A549 (cell line): Measurements from ENCODE around the gene MTHFD2L. TPM values are rescaled to one million over a fixed set of nuclear protein-coding genes. Genes with fewer than 3 reads are reported as not detected.

Experiments
- ATAC-seq, 2 experiments: fragments of 200-7000 bp in 1 of 2; fragments of >200 bp in 1 of 2; cut with Nextera tagmentation in 1 of 2; cut with Tn5 transposase in 1 of 2; 3 replicates each; pipeline versions ENCODE4 v1.8.0 to v1.9.1; 2018 to 2020; ENCODE audit warnings: mild to moderate bottlenecking in 1 of 2, moderate library complexity in 1 of 2
- CTCF ChIA-PET: fragments of 300-600 bp; sonication (Branson Sonifier 250); formaldehyde crosslinking; extraction: SDS; loops from one replicate; lab custom pipeline; 2021; ENCODE audit warnings: antibody characterized with exemption, inconsistent platforms; lab: Yijun Ruan, JAX
- POLR2A ChIA-PET: fragments of 350-600 bp; formaldehyde crosslinking; extraction: SDS; loops from one replicate; lab custom pipeline; 2021; ENCODE audit warnings: antibody characterized with exemption, inconsistent platforms; lab: Yijun Ruan, JAX
- DNase-seq, 2 experiments: peaks; one replicate each; pipeline versions ENCODE4 v3.0.0 to v3.0.0-alpha.2; 2011 to 2016; ENCODE audit warnings: low read depth in 1 of 2, low spot score in 1 of 2
- FAIRE-seq: peaks from 2 replicates; lab custom pipeline; 2011; peaks lifted over from hg19 to GRCh38; lab: Jason Lieb, UNC
- H3K27ac ChIP-seq, 2 experiments: fragments of >200 bp; sonication (Bioruptor Twin); formaldehyde crosslinking; 3 replicates each; pipeline ENCODE4 v1.5.1; 2016 to 2017
- H3K4me1 ChIP-seq: fragments of >200 bp; sonication (Bioruptor Twin); formaldehyde crosslinking; 3 replicates; pipeline ENCODE4 v1.6.1; 2016
- H3K4me2 ChIP-seq: fragments of >200 bp; sonication (Bioruptor Twin); formaldehyde crosslinking; 3 replicates; pipeline ENCODE4 v1.6.1; 2016
- H3K4me3 ChIP-seq: fragments of >200 bp; sonication (Bioruptor Twin); formaldehyde crosslinking; 3 replicates; pipeline ENCODE4 v1.5.1; 2016
- H3K9me3 ChIP-seq: fragments of >200 bp; sonication (Bioruptor Twin); formaldehyde crosslinking; 3 replicates; pipeline ENCODE4 v1.6.1; 2016
- CBX2 ChIP-seq: fragments of 200-600 bp; sonication (generic); IDR thresholded peaks from 2 replicates; pipeline ENCODE4 v1.6.1; 2016; ENCODE audit warnings: low read depth, mild to moderate bottlenecking, borderline replicate concordance
- CBX8 ChIP-seq: fragments of 200-600 bp; sonication (generic); IDR thresholded peaks from 2 replicates; pipeline ENCODE4 v1.6.1; 2016
- CHD4 ChIP-seq: fragments of 200-600 bp; sonication (generic); IDR thresholded peaks from 2 replicates; pipeline ENCODE4 v1.6.1; 2016; ENCODE audit warnings: antibody characterized with exemption, mild to moderate bottlenecking, borderline replicate concordance
- ELK1 ChIP-seq: fragments of 150-350 bp; IDR thresholded peaks from 2 replicates; pipeline ENCODE4 v1.6.1; 2014; ENCODE audit warnings: low read depth, mild to moderate bottlenecking, low read length
- EP300 ChIP-seq, 2 experiments: fragments of >200 bp; sonication (Bioruptor Twin); formaldehyde crosslinking; IDR thresholded peaks; 2 replicates in 1 of 2; 3 replicates in 1 of 2; pipeline ENCODE4 v1.6.1; 2016 to 2017
- ESRRA ChIP-seq: fragments of 150-350 bp; IDR thresholded peaks from 2 replicates; pipeline ENCODE4 v1.6.1; 2014; ENCODE audit warnings: mild to moderate bottlenecking, low read length, borderline replicate concordance
- FOSL2 ChIP-seq, 2 experiments: fragments of 450-650 bp in 1 of 2; fragments of >200 bp in 1 of 2; sonication (Bioruptor Twin) in 1 of 2; formaldehyde crosslinking; IDR thresholded peaks; 2 replicates each; pipeline versions ENCODE4 v1.5.0 to v1.6.1; 2016 to 2020; ENCODE audit warnings: mild to moderate bottlenecking in 1 of 2, moderate library complexity in 1 of 2
- FOXS1 ChIP-seq: fragments of 250-450 bp; sonication (Bioruptor Pico); IDR thresholded peaks from 2 replicates; pipeline ENCODE4 v1.5.0; 2020; ENCODE audit warnings: mild to moderate bottlenecking, moderate library complexity
- GATA3 ChIP-seq: IDR thresholded peaks from 2 replicates; pipeline ENCODE4 v1.6.1; 2012; ENCODE audit warnings: borderline replicate concordance
- HDAC2 ChIP-seq: fragments of 200-600 bp; sonication (generic); IDR thresholded peaks from 2 replicates; pipeline ENCODE4 v1.6.1; 2016
- HEYL ChIP-seq: fragments of 250-450 bp; sonication (Bioruptor Pico); IDR thresholded peaks from 2 replicates; pipeline ENCODE4 v1.8.0; 2021; ENCODE audit warnings: mild to moderate bottlenecking, moderate library complexity
- HOXB13 ChIP-seq: fragments of 250-450 bp; sonication (Bioruptor Pico); IDR thresholded peaks from 2 replicates; pipeline ENCODE4 v1.5.0; 2020; ENCODE audit warnings: low read depth, mild to moderate bottlenecking, moderate library complexity
- JUN ChIP-seq, 2 experiments: fragments of >200 bp; sonication (Bioruptor Twin); formaldehyde crosslinking; IDR thresholded peaks; 2 replicates in 1 of 2; 3 replicates in 1 of 2; pipeline ENCODE4 v1.6.1; 2016 to 2017
- JUNB ChIP-seq: fragments of >200 bp; sonication (Bioruptor Twin); formaldehyde crosslinking; IDR thresholded peaks from 2 replicates; pipeline ENCODE4 v1.6.1; 2016
- KDM1A ChIP-seq: fragments of 200-600 bp; sonication (generic); IDR thresholded peaks from 2 replicates; pipeline ENCODE4 v1.6.1; 2016; ENCODE audit warnings: low read depth, mild to moderate bottlenecking
- KDM5A ChIP-seq: fragments of 200-600 bp; sonication (generic); IDR thresholded peaks from 2 replicates; pipeline ENCODE4 v1.6.1; 2016; ENCODE audit warnings: antibody characterized with exemption, mild to moderate bottlenecking
- MAFK ChIP-seq: fragments of 450-650 bp; IDR thresholded peaks from 2 replicates; pipeline ENCODE4 v1.6.1; 2014; ENCODE audit not compliant: partially characterized antibody
- MAZ ChIP-seq: fragments of 150-350 bp; IDR thresholded peaks from 2 replicates; pipeline ENCODE4 v1.6.1; 2014; ENCODE audit warnings: antibody characterized with exemption, low read depth, low read length, borderline replicate concordance
- MYC ChIP-seq: IDR thresholded peaks from 2 replicates; pipeline ENCODE4 v1.6.1; 2012; ENCODE audit warnings: mild to moderate bottlenecking, inconsistent platforms, low read length, improper control_type of control experiment, borderline replicate concordance
- NPAS2 ChIP-seq: fragments of 250-450 bp; sonication (Bioruptor Pico); IDR thresholded peaks from 2 replicates; pipeline ENCODE4 v1.8.0; 2022; ENCODE audit warnings: mild to moderate bottlenecking, moderate library complexity, borderline replicate concordance
- PBX3 ChIP-seq: IDR thresholded peaks from 2 replicates; pipeline ENCODE4 v1.6.1; 2012
- POLR2A ChIP-seq: IDR thresholded peaks from 2 replicates; pipeline ENCODE4 v1.6.1; 2012; ENCODE audit warnings: mild to moderate bottlenecking, low read length
- POLR2AphosphoS2 ChIP-seq: conservative IDR thresholded peaks from 2 replicates; pipeline ENCODE4 v1.6.1; 2012; ENCODE audit warnings: low read length, improper control_type of control experiment, inconsistent platforms
- RARB ChIP-seq: fragments of 250-450 bp; sonication (Bioruptor Pico); IDR thresholded peaks from 2 replicates; pipeline ENCODE4 v1.8.0; 2021; ENCODE audit warnings: mild to moderate bottlenecking, moderate library complexity
- RCOR1 ChIP-seq: fragments of 150-350 bp; IDR thresholded peaks from 2 replicates; pipeline ENCODE4 v1.6.1; 2014; ENCODE audit warnings: antibody characterized with exemption, low read length, low read depth
- REST ChIP-seq: fragments of 200-600 bp; sonication (generic); IDR thresholded peaks from 2 replicates; pipeline ENCODE4 v1.6.1; 2016; ENCODE audit warnings: antibody characterized with exemption, mild to moderate bottlenecking, moderate library complexity
- SMC3 ChIP-seq: fragments of >200 bp; sonication (Bioruptor Twin); formaldehyde crosslinking; IDR thresholded peaks from 3 replicates; pipeline ENCODE4 v1.6.1; 2018; ENCODE audit warnings: inconsistent platforms
- TFCP2L1 ChIP-seq: fragments of 250-450 bp; sonication (Bioruptor Pico); IDR thresholded peaks from 2 replicates; pipeline ENCODE4 v1.5.0; 2021; ENCODE audit warnings: mild to moderate bottlenecking
- TP53 ChIP-seq: fragments of 250-450 bp; sonication (Bioruptor Pico); IDR thresholded peaks from 2 replicates; pipeline ENCODE4 v1.5.0; 2021; ENCODE audit warnings: mild to moderate bottlenecking, moderate library complexity
- ZFP36 ChIP-seq: fragments of 450-650 bp; IDR thresholded peaks from 2 replicates; pipeline ENCODE4 v1.6.1; 2014; ENCODE audit warnings: borderline replicate concordance; ENCODE audit not compliant: partially characterized antibody
- ZSCAN20 ChIP-seq: fragments of 250-450 bp; sonication (Bioruptor Pico); IDR thresholded peaks from 2 replicates; pipeline ENCODE4 v1.8.0; 2022; ENCODE audit warnings: mild to moderate bottlenecking, moderate library complexity
- WGBS: methylation state at CpG from one replicate; pipeline ENCODE4 v1.1.6; 2017; ENCODE audit errors: missing lambda C conversion rate; 5-methylcytosine and 5-hydroxymethylcytosine counted together
- polyA plus RNA-seq, 4 experiments: library from polyadenylated mRNA; depleted of rRNA in 3 of 4; stranded (reverse); fragments of >200 nt; fragmentation: RNase III in 1 of 4; extraction: RNeasy Plus Mini Kit Qiagen cat#74134 plus additional on column Dnase treatment in 1 of 4; gene quantifications; 2 replicates in 3 of 4; 3 replicates in 1 of 4; pipeline ENCODE4 v1.2.3, GENCODE V29; 2011 to 2017

MTHFD2L gene
- polyA plus RNA-seq, 2 of the 4 experiments (the other 2 are of a cell fraction), result 8.5 to 19.3 TPM

DNA sequence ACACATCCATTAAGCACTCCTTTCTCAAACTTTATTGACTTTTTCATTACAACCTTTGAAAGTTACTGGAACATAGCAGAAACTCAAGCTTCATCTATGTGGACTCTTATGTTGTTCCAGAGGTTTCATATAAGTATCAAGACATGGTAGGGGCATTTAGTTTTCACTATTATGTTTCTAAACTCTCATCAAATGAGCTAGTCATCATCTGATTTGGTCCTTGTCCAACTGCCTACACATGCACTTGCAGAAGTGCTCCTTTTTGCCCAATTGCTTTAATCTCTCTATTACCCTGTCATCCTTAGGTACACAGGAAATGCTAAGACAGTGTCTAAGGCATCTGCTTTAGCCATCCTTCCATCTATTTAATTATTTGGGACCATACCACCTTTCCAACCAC is 108.2 kb downstream of the MTHFD2L start:
- ATAC-seq (no peak), FAIRE-seq (no peak)
- Histone ChIP-seq H3K4me1 (peaks cover 5% of the 10 kb centered on the region; the same call in 1 of the 3 replicates), H3K4me3 (no peak overlapping the region)
- POLR2A ChIA-PET, result no interaction called here
- TF ChIP-seq MAZ, result no peak
- TF ChIP-seq ZSCAN20 (CRISPR knock-in tag), result no peak
- TF ChIP-seq CBX2, result no peak
- no peak for TF ChIP-seq HOXB13 (CRISPR knock-in tag)
- no peak for TF ChIP-seq KDM5A
- no peak for TF ChIP-seq MYC
- no peak for TF ChIP-seq NPAS2 (CRISPR knock-in tag)
- TF ChIP-seq ZFP36, result no peak
- TF ChIP-seq HDAC2, result no peak
- TF ChIP-seq HEYL (CRISPR knock-in tag), result no peak
- no peak for TF ChIP-seq POLR2A
- TF ChIP-seq PBX3, result no peak
- no peak for TF ChIP-seq TP53
- no peak for TF ChIP-seq RARB
- no peak for TF ChIP-seq RCOR1
- TF ChIP-seq EP300 (IDR thresholded peaks at IDR 0.05), result no peak
- TF ChIP-seq CBX8, result no peak
- TF ChIP-seq FOXS1 (CRISPR knock-in tag), result no peak
- TF ChIP-seq JUN (IDR thresholded peaks at IDR 0.05), result no peak
- TF ChIP-seq, all 56 proteins: peak for 0
- Histone ChIP-seq H3K27ac (no peak overlapping the region), H3K9me3 (no peaks in the 10 kb centered on the region), H3K4me2 (no peak overlapping the region)
- CTCF ChIA-PET, result interaction anchor here (1.0 to 1.4 kb wide), 2 partner anchors 9 to 15 kb away, joined by 3 read pairs; no protein-coding TSS in a partner anchor
- no peak for DNase-seq

- ATAC-seq (no peak; a peak in 1 of 6 replicates), FAIRE-seq (no peak)
These were observed 110.2 kb downstream of the MTHFD2L start for GRCh38 chr4:74267998-74268606.

GRCh38 chr4:74268643-74269042 is 110.7 kb downstream of the MTHFD2L start:
- DNase-seq (no peak), FAIRE-seq (peak; percentile 18), ATAC-seq (no peak)
- Histone ChIP-seq H3K4me3 (no peak overlapping the region), H3K9me3 (no peaks in the 10 kb centered on the region), H3K4me1 (peaks cover 5% of the 10 kb centered on the region; the same call in 1 of the 3 replicates), H3K27ac (no peak overlapping the region), H3K4me2 (0 out of 3 replicates have a peak overlapping the region, but pooled peaks have one; percentile 9)
- CTCF ChIA-PET, result interaction anchor here (1.1 kb wide), 1 partner anchor 928 kb away, joined by 3 read pairs; no protein-coding TSS in a partner anchor
- POLR2A ChIA-PET, result no interaction called here
- 54% methylated on average over 2 of the region's 2 CpGs for WGBS
- TF ChIP-seq ZFP36 (no peak), SMC3 (no peak), MAZ (no peak), POLR2A (no peak), REST (no peak), KDM1A (no peak), TFCP2L1 (CRISPR knock-in tag) (no peak), ESRRA (no peak), JUNB (no peak), EP300 (IDR thresholded peaks at IDR 0.05) (no peak), CHD4 (no peak), HDAC2 (no peak), POLR2AphosphoS2 (no peak), ELK1 (no peak), CBX8 (no peak)

More at GRCh38 chr4:74267998-74268606, 110.2 kb downstream of the MTHFD2L start:
- CTCF ChIA-PET, result interaction anchor here (1.1 kb wide), 1 partner anchor 927 kb away, joined by 3 read pairs; no protein-coding TSS in a partner anchor
- 0 out of 6 replicates have a peak overlapping the region, but pooled peaks of 1 of the 2 experiments have one; percentile 15 for H3K27ac ChIP-seq
- no peaks in the 10 kb centered on the region for H3K9me3 ChIP-seq
- POLR2A ChIA-PET, result no interaction called here
- 0 out of 3 replicates have a peak overlapping the region, but pooled peaks have one; percentile 9 for H3K4me2 ChIP-seq
- DNase-seq, result no peak
- TF ChIP-seq HEYL (CRISPR knock-in tag) (no peak), FOSL2 (IDR thresholded peaks at IDR 0.05) (no peak), FOSL2 (CRISPR knock-in tag; IDR thresholded peaks at IDR 0.05) (peak; percentile 40; the same call in 1 of the 2 replicates), MAFK (peak; percentile 64), GATA3 (no peak), JUN (IDR thresholded peaks at IDR 0.05) (no peak)
- H3K4me1 ChIP-seq, result peaks cover 5% of the 10 kb centered on the region; the same call in 1 of the 3 replicates
- H3K4me3 ChIP-seq, result no peak overlapping the region
